ENCODE measurements around the gene PUS7L. TPM values are rescaled to one million over a fixed set of nuclear protein-coding genes. Genes with fewer than 3 reads are reported as not detected.

The PUS7L gene
- total RNA-seq, 1 experiment from 2014 or later, result 14.4 TPM

DNA sequence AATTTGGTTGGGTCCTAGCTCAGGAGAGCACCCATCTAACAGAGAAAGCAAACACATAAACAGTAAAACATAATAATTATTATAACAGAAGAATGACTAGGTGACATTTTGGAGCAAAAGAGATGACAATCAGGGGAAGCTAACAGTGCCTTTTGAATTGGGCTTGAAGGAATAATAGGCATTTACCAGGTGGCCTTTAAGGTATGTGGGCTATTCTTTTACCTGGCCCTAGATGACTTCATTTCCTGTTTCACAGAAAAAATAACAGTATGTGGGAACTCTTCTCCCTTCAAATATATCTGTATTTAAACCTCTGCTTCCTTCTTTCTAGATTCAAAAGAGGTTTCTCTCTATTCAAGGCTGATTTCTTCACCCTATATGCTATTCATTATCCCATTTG is 4.0 kb upstream of the PUS7L start:
- no peak overlapping the region for H3K4me3 Mint-ChIP-seq
- Histone ChIP-seq H2BK12ac (ENCODE audit: insufficient read length, low read depth, low read length) (no peak overlapping the region), H3K23me2 (ENCODE audit: insufficient read length, low read depth, low read length, poor library complexity, severe bottlenecking) (peaks cover 3% of the 10 kb centered on the region), H3K4ac (ENCODE audit: low read depth, low read length) (no peak overlapping the region), H3K4me1 (ENCODE audit: insufficient read depth, low read length) (peaks cover 5% of the 10 kb centered on the region), H3K9me3 (ENCODE audit: control insufficient read depth, low read depth, low read length) (no peaks in the 10 kb centered on the region), H2BK5ac (ENCODE audit: insufficient read length, low read length) (no peak overlapping the region), H3K27me3 (ENCODE audit: insufficient read depth, low read length) (no peaks in the 10 kb centered on the region), H4K20me1 (ENCODE audit: control insufficient read depth, insufficient read depth, insufficient read length) (no peaks in the 10 kb centered on the region), H4K5ac (ENCODE audit: insufficient read length, low read depth, low read length) (no peak overlapping the region), H3K14ac (ENCODE audit: insufficient read depth, low read length) (no peak overlapping the region), H3K27ac (ENCODE audit: insufficient read length, low read depth, low read length) (peak overlapping the region; percentile 88), H4K8ac (replicated peaks; ENCODE audit: insufficient read length, low read depth, low read length) (no peak overlapping the region), H2BK20ac (ENCODE audit: low read depth, low read length, poor library complexity, severe bottlenecking) (no peak overlapping the region), H3K56ac (ENCODE audit: insufficient read length, low read depth, low read length) (no peak overlapping the region), H2BK120ac (ENCODE audit: low read depth, low read length, poor library complexity, severe bottlenecking) (no peak overlapping the region), H3K79me1 (ENCODE audit: insufficient read depth, low read depth, low read length, poor library complexity, severe bottlenecking) (no peaks in the 10 kb centered on the region), H2AK5ac (ENCODE audit: insufficient read length, low read length) (no peak overlapping the region), H3K9ac (ENCODE audit: extremely low read depth, insufficient read length, low read length) (no peak overlapping the region), H3T11ph (ENCODE audit: low read length) (no peak overlapping the region), H2BK15ac (ENCODE audit: low read depth, low read length) (no peak overlapping the region), H3K23ac (ENCODE audit: insufficient read length, low read depth, low read length) (no peak overlapping the region), H3K18ac (ENCODE audit: insufficient read length, low read depth, low read length) (no peak overlapping the region), H3K79me2 (ENCODE audit: insufficient read depth, low read length) (no peaks in the 10 kb centered on the region), H3K4me2 (ENCODE audit: insufficient read depth, insufficient read length, low read length) (no peak overlapping the region), H4K91ac (ENCODE audit: insufficient read length, low read depth, low read length) (no peak overlapping the region), H2AFZ (ENCODE audit: low read length) (no peak overlapping the region)
- peaks cover 38 to 48% of the 10 kb centered on the region in 2 experiments for H3K4me1 Mint-ChIP-seq
- no peak for DNase-seq
- peak overlapping the region; percentile 57 to 88 (median 87); a peak in 6 of 7 replicates for H3K27ac Mint-ChIP-seq
- H3K9me3 Mint-ChIP-seq, result no peaks in the 10 kb centered on the region
- no peaks in the 10 kb centered on the region for H3K27me3 Mint-ChIP-seq (ENCODE audit: low read depth)
- H3K36me3 Mint-ChIP-seq (ENCODE audit: insufficient read depth in 1 of 3, low read depth in 3 of 3), result no peaks in the 10 kb centered on the region
- TF ChIP-seq, protein P1, sequence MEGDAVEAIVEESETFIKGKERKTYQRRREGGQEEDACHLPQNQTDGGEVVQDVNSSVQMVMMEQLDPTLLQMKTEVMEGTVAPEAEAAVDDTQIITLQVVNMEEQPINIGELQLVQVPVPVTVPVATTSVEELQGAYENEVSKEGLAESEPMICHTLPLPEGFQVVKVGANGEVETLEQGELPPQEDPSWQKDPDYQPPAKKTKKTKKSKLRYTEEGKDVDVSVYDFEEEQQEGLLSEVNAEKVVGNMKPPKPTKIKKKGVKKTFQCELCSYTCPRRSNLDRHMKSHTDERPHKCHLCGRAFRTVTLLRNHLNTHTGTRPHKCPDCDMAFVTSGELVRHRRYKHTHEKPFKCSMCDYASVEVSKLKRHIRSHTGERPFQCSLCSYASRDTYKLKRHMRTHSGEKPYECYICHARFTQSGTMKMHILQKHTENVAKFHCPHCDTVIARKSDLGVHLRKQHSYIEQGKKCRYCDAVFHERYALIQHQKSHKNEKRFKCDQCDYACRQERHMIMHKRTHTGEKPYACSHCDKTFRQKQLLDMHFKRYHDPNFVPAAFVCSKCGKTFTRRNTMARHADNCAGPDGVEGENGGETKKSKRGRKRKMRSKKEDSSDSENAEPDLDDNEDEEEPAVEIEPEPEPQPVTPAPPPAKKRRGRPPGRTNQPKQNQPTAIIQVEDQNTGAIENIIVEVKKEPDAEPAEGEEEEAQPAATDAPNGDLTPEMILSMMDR (conservative IDR thresholded peaks at IDR 0.05), result no peak

Measured in H9 (cell line).